Right lobe of liver (tissue), 6 donors: ENCODE measurements around the gene U2AF1L4. TPM values are rescaled to one million over a fixed set of nuclear protein-coding genes. Genes with fewer than 3 reads are reported as not detected.

Experiments
- ATAC-seq, 4 donors: fragments of 200-7000 bp; cut with Tn5 transposase; one replicate each; pipeline ENCODE4 v1.9.1; 2020; ENCODE audit warnings: mild to moderate bottlenecking in 4 of 4, moderate library complexity in 4 of 4
- DNase-seq, 3 donors: peaks; one replicate each; pipeline ENCODE4 v3.0.0-alpha.2; 2020
- H3K27ac ChIP-seq, 3 donors: fragments of 200-600 bp; one replicate each; pipeline ENCODE4 v1.8.0; 2022
- H3K27me3 ChIP-seq, 2 donors: fragments of 200-600 bp; one replicate each; pipeline ENCODE4 v1.8.0; 2022
- H3K36me3 ChIP-seq, 4 donors: fragments of 200-600 bp; sonication (generic) in 1 of 4; one replicate each; pipeline versions ENCODE4 v1.5.1 to v1.8.0; 2017 to 2022; ENCODE audit warnings: control low read depth in 1 of 4
- H3K4me1 ChIP-seq, 4 donors: fragments of 200-600 bp; sonication (generic) in 1 of 4; one replicate each; pipeline versions ENCODE4 v1.5.1 to v1.8.0; 2017 to 2022; ENCODE audit warnings: control low read depth in 1 of 4
- H3K4me3 ChIP-seq, 3 donors: fragments of 200-600 bp; one replicate each; pipeline ENCODE4 v1.8.0; 2022
- H3K9me3 ChIP-seq, 4 donors: fragments of 200-600 bp; sonication (generic) in 1 of 4; one replicate each; pipeline versions ENCODE4 v1.5.1 to v1.8.0; 2017 to 2022; ENCODE audit warnings: control low read depth in 1 of 4
- POLR2A ChIP-seq: fragments of 450-650 bp; IDR thresholded peaks from one replicate; pipeline ENCODE4 v1.6.1; 2017; ENCODE audit warnings: antibody characterized with exemption, mild to moderate bottlenecking
- WGBS: methylation state at CpG from one replicate; pipeline ENCODE4 v1.1.6; 2018; ENCODE audit warnings: low coverage, low lambda C conversion rate; ENCODE audit not compliant: insufficient coverage; ENCODE audit errors: missing lambda C conversion rate; 5-methylcytosine and 5-hydroxymethylcytosine counted together
- intact Hi-C, 2 donors: fragments of 100-400 bp; cut with DNase I; formaldehyde crosslinking; loops; one replicate each; pipeline versions ENCODE4 v1.11.2 to v1.14.1; 2022
- total RNA-seq, 6 experiments: library from RNA; depleted of rRNA in 2 of 6; stranded (reverse); fragments of >200 nt in 2 of 6; fragmentation: NEBNext Ultra II Directional in 3 of 6; extraction: Animal tissue kit (Norgen Biotek cat#: 25700) in 3 of 6; gene quantifications; one replicate each; pipeline versions ENCODE4 v1.1.0 to v1.2.4, GENCODE V29; 2016 to 2023
- TF ChIP-seq, protein P1 (sequence below), 4 donors: fragments of 200-600 bp in 3 of 4; fragments of 450-650 bp in 1 of 4; IDR thresholded peaks; one replicate each; pipeline versions ENCODE4 v1.5.1 to v1.8.0; 2016 to 2022; ENCODE audit warnings: antibody characterized with exemption in 4 of 4, mild to moderate bottlenecking in 2 of 4
- donor health status: DM: no; HTN: yes; CAD: no.
- donor health status: DM: no; HTN: no; CAD: no.
- donor health status: DM: no; HTN: no; CAD: no.
- donor health status: DM: no; HTN: yes; CAD: no.
- donor health status: DM: no; HTN: yes; CAD: no.

Gene U2AF1L4
- total RNA-seq, 6 experiments from 2014 or later, result 11.3 to 19.9 (median 17.5) TPM

DNA sequence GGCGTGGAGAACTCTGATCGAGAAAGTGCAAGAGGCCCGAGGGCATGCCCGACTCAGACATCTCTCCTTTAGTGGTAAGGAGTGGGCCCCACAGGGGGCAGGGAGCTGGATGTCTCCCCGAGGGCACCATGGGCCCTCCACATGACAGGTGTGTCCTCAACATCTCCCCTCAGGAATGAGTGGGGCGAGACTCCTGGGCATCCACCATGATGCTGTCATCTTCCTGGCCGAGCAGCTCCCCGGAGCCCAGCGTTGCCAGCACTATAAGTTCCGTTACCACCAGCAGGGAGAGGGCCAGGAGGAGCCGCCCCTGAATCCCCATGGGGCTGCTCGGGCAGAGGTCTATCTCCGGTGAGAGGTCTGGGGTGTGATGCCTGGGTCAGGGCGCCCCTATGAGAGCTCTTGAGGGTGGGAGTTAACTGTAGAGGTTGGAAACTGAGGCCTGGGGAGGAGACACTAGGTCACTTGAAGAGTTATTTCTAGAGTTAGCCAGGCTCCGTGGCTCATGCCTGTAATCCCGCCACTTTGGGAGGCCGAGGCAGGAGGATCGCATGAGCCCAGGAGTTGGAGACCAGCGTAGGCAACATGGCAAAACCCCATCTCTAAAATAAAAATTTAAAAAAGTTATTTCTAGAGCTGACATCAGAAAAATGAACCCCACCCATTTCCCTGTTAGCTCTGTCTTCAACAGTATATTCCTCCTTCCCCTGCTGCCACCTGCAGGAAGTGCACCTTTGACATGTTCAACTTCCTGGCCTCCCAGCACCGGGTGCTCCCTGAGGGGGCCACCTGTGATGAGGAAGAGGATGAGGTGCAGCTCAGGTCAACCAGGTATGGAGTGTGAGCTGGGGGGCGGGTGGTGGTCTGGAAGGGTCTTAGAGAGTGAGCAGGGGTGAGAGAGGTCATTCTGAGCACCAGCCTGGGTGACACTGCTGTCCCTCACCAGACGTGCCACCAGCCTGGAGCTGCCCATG lies 8.0 kb downstream of the U2AF1L4 start:
- Histone ChIP-seq H3K27ac (no peak overlapping the region), H3K27me3 (no peaks in the 10 kb centered on the region), H3K36me3 (peaks cover 0 to 44% (median 2%) of the 10 kb centered on the region in 4 donors), H3K4me1 (peaks cover 0 to 16% (median 0%) of the 10 kb centered on the region in 4 donors), H3K9me3 (no peaks in the 10 kb centered on the region), H3K4me3 (no peak overlapping the region)
- intact Hi-C loops, result no loop called here
- DNase-seq (no peak), ATAC-seq (no peak)
- TF ChIP-seq, protein P1, sequence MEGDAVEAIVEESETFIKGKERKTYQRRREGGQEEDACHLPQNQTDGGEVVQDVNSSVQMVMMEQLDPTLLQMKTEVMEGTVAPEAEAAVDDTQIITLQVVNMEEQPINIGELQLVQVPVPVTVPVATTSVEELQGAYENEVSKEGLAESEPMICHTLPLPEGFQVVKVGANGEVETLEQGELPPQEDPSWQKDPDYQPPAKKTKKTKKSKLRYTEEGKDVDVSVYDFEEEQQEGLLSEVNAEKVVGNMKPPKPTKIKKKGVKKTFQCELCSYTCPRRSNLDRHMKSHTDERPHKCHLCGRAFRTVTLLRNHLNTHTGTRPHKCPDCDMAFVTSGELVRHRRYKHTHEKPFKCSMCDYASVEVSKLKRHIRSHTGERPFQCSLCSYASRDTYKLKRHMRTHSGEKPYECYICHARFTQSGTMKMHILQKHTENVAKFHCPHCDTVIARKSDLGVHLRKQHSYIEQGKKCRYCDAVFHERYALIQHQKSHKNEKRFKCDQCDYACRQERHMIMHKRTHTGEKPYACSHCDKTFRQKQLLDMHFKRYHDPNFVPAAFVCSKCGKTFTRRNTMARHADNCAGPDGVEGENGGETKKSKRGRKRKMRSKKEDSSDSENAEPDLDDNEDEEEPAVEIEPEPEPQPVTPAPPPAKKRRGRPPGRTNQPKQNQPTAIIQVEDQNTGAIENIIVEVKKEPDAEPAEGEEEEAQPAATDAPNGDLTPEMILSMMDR (IDR thresholded peaks at IDR 0.05), result peak in 1 of 4 donors; percentile 12
- no peak for TF ChIP-seq POLR2A
- 89% methylated on average over 8 of the region's 22 CpGs for WGBS

DNA sequence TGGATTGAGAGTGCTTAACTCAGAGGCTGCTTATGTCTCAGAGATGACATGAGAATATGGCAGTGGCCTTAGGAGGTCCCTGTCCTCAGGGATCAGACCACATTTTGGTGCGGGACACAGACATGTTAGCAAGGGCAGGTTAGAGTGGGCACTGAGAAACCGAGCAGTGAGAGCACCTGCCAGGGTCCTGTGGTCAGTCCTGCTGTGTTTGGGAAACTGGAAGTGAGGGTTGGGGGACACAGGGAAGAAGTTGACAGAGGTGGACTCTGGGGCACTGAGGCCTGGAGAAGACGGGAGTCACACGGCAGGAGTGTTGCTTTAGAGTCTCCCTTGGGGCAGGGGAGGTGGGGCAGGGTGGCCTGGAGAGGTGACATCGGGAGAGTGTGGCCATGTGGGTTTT lies 10.3 kb downstream of the U2AF1L4 start:
- Histone ChIP-seq H3K27ac (no peak overlapping the region), H3K36me3 (peaks cover 0 to 66% (median 13%) of the 10 kb centered on the region in 4 donors), H3K27me3 (no peaks in the 10 kb centered on the region), H3K9me3 (no peaks in the 10 kb centered on the region), H3K4me1 (peaks cover 0 to 11% (median 0%) of the 10 kb centered on the region in 4 donors), H3K4me3 (no peak overlapping the region)
- 80% methylated on average over 4 of the region's 5 CpGs for WGBS
- TF ChIP-seq, protein P1 (IDR thresholded peaks at IDR 0.05), result no peak
- TF ChIP-seq POLR2A, result no peak
- intact Hi-C loops, result no loop called here
- DNase-seq (no peak), ATAC-seq (no peak)

DNA sequence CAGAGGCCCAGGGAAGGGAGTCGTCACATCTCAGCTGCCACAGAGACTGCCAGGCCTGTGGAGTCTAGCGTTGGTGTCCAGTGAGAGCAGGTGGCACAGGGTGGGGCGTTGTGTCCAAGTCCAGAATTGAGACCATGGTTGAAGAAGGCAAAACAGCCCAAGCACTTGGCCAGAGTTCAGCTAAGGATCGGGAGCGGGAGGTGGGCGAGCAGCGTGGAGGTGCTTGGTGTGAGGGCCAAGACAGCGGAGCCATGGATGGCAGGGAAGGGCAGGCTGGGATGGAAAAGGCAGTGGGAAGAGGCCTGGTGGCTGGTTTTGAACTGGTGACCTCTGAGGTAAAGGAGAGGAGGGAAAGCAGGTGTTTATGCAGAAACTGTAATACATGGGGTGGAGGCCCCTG lies 10.9 kb downstream of the U2AF1L4 start:
- Histone ChIP-seq H3K27ac (no peak overlapping the region), H3K4me3 (no peak overlapping the region), H3K9me3 (no peaks in the 10 kb centered on the region), H3K27me3 (no peaks in the 10 kb centered on the region), H3K4me1 (peaks cover 0 to 5% (median 0%) of the 10 kb centered on the region in 4 donors), H3K36me3 (peaks cover 0 to 73% (median 17%) of the 10 kb centered on the region in 4 donors)
- TF ChIP-seq POLR2A, result no peak
- TF ChIP-seq, protein P1 (IDR thresholded peaks at IDR 0.05), result no peak
- WGBS, result 93% methylated on average over 7 of the region's 8 CpGs
- DNase-seq (no peak), ATAC-seq (no peak)
- intact Hi-C loops, result no loop called here

DNA sequence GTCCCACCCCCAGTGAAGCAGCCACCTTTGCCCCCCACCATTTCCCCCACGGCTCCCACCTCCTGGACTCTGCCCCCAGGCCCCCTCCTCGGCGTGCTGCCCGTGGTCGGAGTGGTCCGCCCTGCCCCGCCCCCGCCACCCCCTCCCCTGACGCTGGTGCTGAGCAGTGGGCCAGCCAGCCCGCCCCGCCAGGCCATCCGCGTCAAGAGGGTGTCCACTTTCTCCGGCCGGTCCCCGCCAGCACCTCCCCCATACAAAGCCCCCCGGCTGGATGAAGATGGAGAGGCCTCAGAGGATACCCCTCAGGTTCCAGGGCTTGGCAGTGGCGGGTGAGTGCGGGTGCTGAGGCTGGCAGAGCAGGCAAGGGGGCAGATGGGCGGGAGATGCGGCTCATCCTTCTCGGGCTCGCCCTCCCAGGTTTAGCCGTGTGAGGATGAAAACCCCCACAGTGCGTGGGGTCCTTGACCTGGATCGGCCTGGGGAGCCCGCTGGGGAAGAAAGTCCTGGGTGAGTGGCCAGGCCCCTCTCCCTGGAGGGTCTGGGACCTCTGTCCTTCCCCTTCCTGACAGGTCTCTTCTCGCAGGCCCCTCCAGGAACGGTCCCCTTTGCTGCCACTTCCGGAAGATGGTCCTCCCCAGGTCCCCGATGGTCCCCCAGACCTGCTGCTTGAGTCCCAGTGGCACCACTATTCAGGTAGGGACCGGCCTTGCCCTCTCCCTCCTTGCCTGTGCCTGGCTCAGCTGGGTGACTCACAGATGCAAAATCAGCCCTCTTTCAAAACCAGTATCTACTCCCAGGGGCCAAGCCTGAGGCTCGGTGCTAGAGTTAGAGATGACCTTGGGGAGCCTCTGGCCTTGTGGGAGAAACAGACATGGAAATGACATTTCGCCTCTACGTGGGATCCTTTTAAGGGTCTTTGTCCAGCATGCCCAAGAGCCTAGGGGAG lies 11.8 kb downstream of the U2AF1L4 start:
- ATAC-seq, result no peak

More for the DNA sequence above, 11.8 kb downstream of the U2AF1L4 start:
- WGBS, result 81% methylated on average over 16 of the region's 35 CpGs
- no peak overlapping the region for H3K27ac ChIP-seq
- no peaks in the 10 kb centered on the region for H3K4me1 ChIP-seq
- TF ChIP-seq, protein P1 (IDR thresholded peaks at IDR 0.05), result no peak
- TF ChIP-seq POLR2A, result no peak
- no peak overlapping the region for H3K4me3 ChIP-seq
- peaks cover 0 to 73% (median 21%) of the 10 kb centered on the region in 4 donors for H3K36me3 ChIP-seq
- no peak for DNase-seq
- H3K9me3 ChIP-seq, result no peaks in the 10 kb centered on the region
- H3K27me3 ChIP-seq, result no peaks in the 10 kb centered on the region
- intact Hi-C loops, result no loop called here
